SK-N-DZ (cell line): ENCODE measurements around the gene TSPO2.

Source experiments
- DNase-seq: peaks from one replicate; pipeline ENCODE4 v3.0.0-alpha.2; 2015; ENCODE audit warnings: low spot score

Gene TSPO2

GRCh38 chr6:41074692-41075436 is 32.6 kb downstream of the TSPO2 start:
- DNase-seq: no peak

- no peak for DNase-seq
Measured at GRCh38 chr6:41075651-41076626, 33.7 kb downstream of the TSPO2 start.

- no peak for DNase-seq
Measured at GRCh38 chr6:41077536-41077935, 35.3 kb downstream of the TSPO2 start.

GRCh38 chr6:41078101-41078500 is 35.8 kb downstream of the TSPO2 start:
- DNase-seq: no peak

- no peak for DNase-seq
Measured at GRCh38 chr6:41079080-41079479, 36.8 kb downstream of the TSPO2 start.

GRCh38 chr6:41080621-41081020 is 38.4 kb downstream of the TSPO2 start:
- DNase-seq: no peak

- DNase-seq: no peak
Measured at GRCh38 chr6:41083072-41083471, 40.8 kb downstream of the TSPO2 start.

GRCh38 chr6:41085182-41085581 is 42.9 kb downstream of the TSPO2 start:
- no peak for DNase-seq

- DNase-seq: no peak
Measured at GRCh38 chr6:41088451-41088850, 46.2 kb downstream of the TSPO2 start.

GRCh38 chr6:41090841-41091761 is 48.8 kb downstream of the TSPO2 start:
- DNase-seq: no peak

GRCh38 chr6:41092421-41093140 is 50.3 kb downstream of the TSPO2 start:
- no peak for DNase-seq

- DNase-seq: no peak
Measured at GRCh38 chr6:41093729-41094128, 51.5 kb downstream of the TSPO2 start.
